Rectal smooth muscle tissue (tissue), 1 donor: ENCODE results near the gene AP2M1.

Experiments
- H3K27ac ChIP-seq: one replicate; pipeline ENCODE4 v1.7.0; 2013; ENCODE audit warnings: low read depth, low read length, inconsistent platforms
- H3K27me3 ChIP-seq: one replicate; pipeline ENCODE4 v1.7.0; 2013; ENCODE audit warnings: low read length; ENCODE audit not compliant: control insufficient read depth, insufficient read depth
- H3K36me3 ChIP-seq: one replicate; pipeline ENCODE4 v1.7.0; 2013; ENCODE audit warnings: low read length; ENCODE audit not compliant: control insufficient read depth, insufficient read depth
- H3K4me1 ChIP-seq: one replicate; pipeline ENCODE4 v1.7.0; 2013; ENCODE audit warnings: low read length; ENCODE audit not compliant: control insufficient read depth, insufficient read depth
- H3K4me3 ChIP-seq: one replicate; pipeline ENCODE4 v1.7.0; 2013; ENCODE audit warnings: low read length
- H3K9ac ChIP-seq: one replicate; pipeline ENCODE4 v1.7.0; 2013; ENCODE audit warnings: low read length

The AP2M1 gene

GRCh38 chr3:184174646-184175492, at the start of gene AP2M1:
Gene AP2M1, plus strand, starts transcription at chr3:184174855. Its CDS starts 2,139 bp downstream, at chr3:184176994.
- H3K9ac ChIP-seq: peak within 1 kb of the TSS; percentile 86
- peak within 1 kb of the TSS; percentile 94 for H3K27ac ChIP-seq
- H3K36me3 ChIP-seq: peaks cover 35% of the 10 kb centered on the region
- H3K4me1 ChIP-seq: peaks cover 22% of the 10 kb centered on the region
- H3K4me3 ChIP-seq: peak within 1 kb of the TSS; percentile 95
- no peaks in the 10 kb centered on the region for H3K27me3 ChIP-seq

GRCh38 chr3:184126006-184126405, 48.6 kb upstream of the AP2M1 start:
- H3K4me3 ChIP-seq: no peak overlapping the region
- H3K9ac ChIP-seq: no peak overlapping the region
- H3K36me3 ChIP-seq: no peaks in the 10 kb centered on the region
- H3K27ac ChIP-seq: no peak overlapping the region
- no peaks in the 10 kb centered on the region for H3K4me1 ChIP-seq
- no peaks in the 10 kb centered on the region for H3K27me3 ChIP-seq

- Histone ChIP-seq H3K36me3 (no peaks in the 10 kb centered on the region), H3K27me3 (no peaks in the 10 kb centered on the region), H3K4me1 (no peaks in the 10 kb centered on the region), H3K27ac (no peak overlapping the region), H3K9ac (no peak overlapping the region), H3K4me3 (no peak overlapping the region)
Measured at GRCh38 chr3:184129012-184129411, 45.6 kb upstream of the AP2M1 start.

- Histone ChIP-seq H3K4me1 (peaks cover 6% of the 10 kb centered on the region), H3K4me3 (no peak overlapping the region), H3K27ac (no peak overlapping the region), H3K27me3 (no peaks in the 10 kb centered on the region), H3K9ac (no peak overlapping the region), H3K36me3 (no peaks in the 10 kb centered on the region)
Measured at GRCh38 chr3:184132945-184133344, 41.7 kb upstream of the AP2M1 start.

- H3K4me3 ChIP-seq: peak overlapping the region; percentile 88
Measured at GRCh38 chr3:184133840-184134745, 40.6 kb upstream of the AP2M1 start.

GRCh38 chr3:184134746-184135148, 39.9 kb upstream of the AP2M1 start:
- Histone ChIP-seq H3K36me3 (no peaks in the 10 kb centered on the region), H3K27me3 (no peaks in the 10 kb centered on the region), H3K4me1 (peaks cover 6% of the 10 kb centered on the region), H3K27ac (peak overlapping the region; percentile 86), H3K9ac (peak overlapping the region; percentile 87), H3K4me3 (peak overlapping the region; percentile 88)

More at GRCh38 chr3:184133840-184134745, 40.6 kb upstream of the AP2M1 start:
- H3K4me1 ChIP-seq: peaks cover 6% of the 10 kb centered on the region
- H3K36me3 ChIP-seq: no peaks in the 10 kb centered on the region
- peak overlapping the region; percentile 87 for H3K9ac ChIP-seq
- peak overlapping the region; percentile 86 for H3K27ac ChIP-seq
- H3K27me3 ChIP-seq: no peaks in the 10 kb centered on the region

GRCh38 chr3:184135149-184135910, 39.3 kb upstream of the AP2M1 start, which contains the start of gene EIF2B5:
Gene EIF2B5, plus strand, starts transcription at chr3:184135358. Its CDS starts 28 bp downstream, at chr3:184135386.
- H3K36me3 ChIP-seq: peaks cover 3% of the 10 kb centered on the region
- H3K27me3 ChIP-seq: no peaks in the 10 kb centered on the region
- H3K4me1 ChIP-seq: peaks cover 6% of the 10 kb centered on the region
- H3K9ac ChIP-seq: peak within 1 kb of the TSS; percentile 87
- H3K4me3 ChIP-seq: peak within 1 kb of the TSS; percentile 88
- H3K27ac ChIP-seq: peak within 1 kb of the TSS; percentile 86

GRCh38 chr3:184135911-184136260, 38.8 kb upstream of the AP2M1 start:
- Histone ChIP-seq H3K4me1 (peaks cover 6% of the 10 kb centered on the region), H3K36me3 (peaks cover 6% of the 10 kb centered on the region), H3K27ac (peak overlapping the region; percentile 86), H3K9ac (peak overlapping the region; percentile 47), H3K4me3 (peak overlapping the region; percentile 88), H3K27me3 (no peaks in the 10 kb centered on the region)

- Histone ChIP-seq H3K4me1 (peaks cover 6% of the 10 kb centered on the region), H3K27ac (no peak overlapping the region), H3K9ac (no peak overlapping the region), H3K36me3 (peaks cover 44% of the 10 kb centered on the region), H3K4me3 (no peak overlapping the region), H3K27me3 (no peaks in the 10 kb centered on the region)
Measured at GRCh38 chr3:184140436-184140835, 34.2 kb upstream of the AP2M1 start.

- Histone ChIP-seq H3K27ac (no peak overlapping the region), H3K4me1 (no peaks in the 10 kb centered on the region), H3K27me3 (no peaks in the 10 kb centered on the region), H3K4me3 (no peak overlapping the region), H3K36me3 (peaks cover 49% of the 10 kb centered on the region), H3K9ac (no peak overlapping the region)
Measured at GRCh38 chr3:184142199-184142598, 32.5 kb upstream of the AP2M1 start.

GRCh38 chr3:184143327-184143726, 31.3 kb upstream of the AP2M1 start:
- Histone ChIP-seq H3K36me3 (peaks cover 49% of the 10 kb centered on the region), H3K4me3 (no peak overlapping the region), H3K27ac (no peak overlapping the region), H3K9ac (no peak overlapping the region), H3K4me1 (no peaks in the 10 kb centered on the region), H3K27me3 (no peaks in the 10 kb centered on the region)

- no peaks in the 10 kb centered on the region for H3K27me3 ChIP-seq
- H3K27ac ChIP-seq: no peak overlapping the region
- H3K9ac ChIP-seq: no peak overlapping the region
- H3K36me3 ChIP-seq: peaks cover 49% of the 10 kb centered on the region
- no peak overlapping the region for H3K4me3 ChIP-seq
- H3K4me1 ChIP-seq: no peaks in the 10 kb centered on the region
Measured at GRCh38 chr3:184144505-184144904, 30.1 kb upstream of the AP2M1 start.
